Right lung (tissue), 10 donors: ENCODE measurements around the gene OR4C16. TPM values are rescaled to one million over a fixed set of nuclear protein-coding genes. Genes with fewer than 3 reads are reported as not detected.

ENCODE experiments used
- DNase-seq, 2 donors: peaks; one replicate each; pipeline ENCODE4 v3.0.0-alpha.2; 2013
- long read RNA-seq, 8 donors: transcript quantifications; one replicate each; lab custom pipeline, GENCODE V29; 2026
- polyA plus RNA-seq, 5 donors: library from polyadenylated mRNA; unstranded; fragments of 120-200 nt; gene quantifications; one replicate each; pipeline versions ENCODE4 v1.2.1 to v1.2.3, GENCODE V29; 2013; ENCODE audit warnings: inconsistent platforms in 1 of 5, low replicate concordance in 1 of 5; ENCODE audit not compliant: insufficient read length in 5 of 5, insufficient read depth in 1 of 5

OR4C16 gene, protein sequence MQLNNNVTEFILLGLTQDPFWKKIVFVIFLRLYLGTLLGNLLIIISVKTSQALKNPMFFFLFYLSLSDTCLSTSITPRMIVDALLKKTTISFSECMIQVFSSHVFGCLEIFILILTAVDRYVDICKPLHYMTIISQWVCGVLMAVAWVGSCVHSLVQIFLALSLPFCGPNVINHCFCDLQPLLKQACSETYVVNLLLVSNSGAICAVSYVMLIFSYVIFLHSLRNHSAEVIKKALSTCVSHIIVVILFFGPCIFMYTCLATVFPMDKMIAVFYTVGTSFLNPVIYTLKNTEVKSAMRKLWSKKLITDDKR
- not detected for polyA plus RNA-seq
- long read RNA-seq, donor 1 = 0 reads
- long read RNA-seq, donor 2 = 0 reads
- long read RNA-seq, donor 3 = 0 reads
- long read RNA-seq, donor 4 = 0 reads
- long read RNA-seq, donor 5 = 0 reads
- long read RNA-seq, donor 6 = 0 reads
- long read RNA-seq, donor 7 = 0 reads
- long read RNA-seq, donor 8 = 0 reads

GRCh38 chr11:55571828-55572227 lies at the start of gene OR4C16:
Gene OR4C16, plus strand, starts transcription at chr11:55572128. Its CDS starts 0 bp downstream, at chr11:55572128.
- no peak for DNase-seq

DNA sequence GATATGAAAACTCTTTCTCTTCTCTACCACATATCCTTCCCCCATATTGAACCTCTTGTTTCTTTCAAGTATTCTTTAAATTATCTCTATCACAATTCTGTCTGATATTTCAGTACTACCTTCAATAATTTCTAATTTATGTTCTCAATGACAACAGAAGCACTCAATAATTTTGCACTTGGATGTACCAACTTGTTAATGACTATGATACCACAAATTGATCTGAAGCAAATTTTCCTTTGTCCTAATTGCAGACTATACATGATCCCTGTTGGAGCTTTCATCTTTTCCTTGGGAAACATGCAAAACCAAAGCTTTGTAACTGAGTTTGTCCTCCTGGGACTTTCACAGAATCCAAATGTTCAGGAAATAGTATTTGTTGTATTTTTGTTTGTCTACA lies 17.8 kb upstream of the OR4C16 start, which contains the start of gene OR4C15:
OR4C15 (plus strand) TSS at position 301 of the 400 bp plus-strand sequence; CDS start at position 301, 0 bp downstream.
- DNase-seq = no peak

DNA sequence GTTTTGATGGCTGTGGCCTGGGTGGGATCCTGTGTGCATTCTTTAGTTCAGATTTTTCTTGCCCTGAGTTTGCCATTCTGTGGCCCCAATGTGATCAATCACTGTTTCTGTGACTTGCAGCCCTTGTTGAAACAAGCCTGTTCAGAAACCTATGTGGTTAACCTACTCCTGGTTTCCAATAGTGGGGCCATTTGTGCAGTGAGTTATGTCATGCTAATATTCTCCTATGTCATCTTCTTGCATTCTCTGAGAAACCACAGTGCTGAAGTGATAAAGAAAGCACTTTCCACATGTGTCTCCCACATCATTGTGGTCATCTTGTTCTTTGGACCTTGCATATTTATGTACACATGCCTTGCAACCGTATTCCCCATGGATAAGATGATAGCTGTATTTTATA lies 620 bp downstream of the OR4C16 start:
- DNase-seq = no peak

DNA sequence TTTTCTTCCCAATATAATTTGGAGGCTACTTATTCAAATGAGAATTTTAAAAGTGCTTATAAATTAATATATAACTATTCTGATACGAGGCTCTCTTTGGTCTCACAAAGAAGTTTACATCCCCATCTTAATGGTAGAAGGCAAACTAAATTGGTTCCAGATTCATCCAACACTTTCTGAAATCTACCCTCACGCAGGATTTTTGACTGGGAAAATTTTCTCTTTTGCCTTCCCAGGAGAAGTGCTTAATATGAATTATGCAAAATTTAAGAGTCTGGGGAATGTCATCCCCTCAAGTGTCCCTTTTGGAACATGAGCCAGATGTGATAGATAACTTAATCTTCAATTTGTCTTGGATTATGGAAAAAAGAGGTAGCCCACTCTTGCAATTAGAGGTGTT lies 35.6 kb downstream of the OR4C16 start, which contains the start of gene OR4C11:
OR4C11 (minus strand) TSS at position 101 of the 400 bp plus-strand sequence. CDS start 3,272 bp downstream, outside the sequence.
- no peak for DNase-seq

Other genes starting within 250 kb of the OR4C16 start
- gene OR4A16, start 228.9 kb upstream of the OR4C16 start, polyA plus RNA-seq = not detected
- not detected for gene OR4A15, start 204.2 kb upstream of the OR4C16 start, polyA plus RNA-seq
- not detected for gene OR4C15, start 17.7 kb upstream of the OR4C16 start, polyA plus RNA-seq
- gene OR4C11, start 35.5 kb downstream of the OR4C16 start, polyA plus RNA-seq = not detected
- gene OR4P4, start 63.0 kb downstream of the OR4C16 start, polyA plus RNA-seq = under 1 TPM in 2 of 5 donors, not detected in 3; 0.09 to 0.18 TPM
- gene OR4S2, start 76.2 kb downstream of the OR4C16 start, polyA plus RNA-seq = not detected
- gene OR4C6, start 90.1 kb downstream of the OR4C16 start, polyA plus RNA-seq = not detected
- not detected for gene OR5D13, start 201.3 kb downstream of the OR4C16 start, polyA plus RNA-seq
- gene OR5D14, start 223.4 kb downstream of the OR4C16 start, polyA plus RNA-seq = not detected
- not detected for gene OR5L1, start 239.2 kb downstream of the OR4C16 start, polyA plus RNA-seq
- not detected for gene OR5D18, start 247.5 kb downstream of the OR4C16 start, polyA plus RNA-seq